Measurements from ENCODE around the gene C9orf153.

DNA sequence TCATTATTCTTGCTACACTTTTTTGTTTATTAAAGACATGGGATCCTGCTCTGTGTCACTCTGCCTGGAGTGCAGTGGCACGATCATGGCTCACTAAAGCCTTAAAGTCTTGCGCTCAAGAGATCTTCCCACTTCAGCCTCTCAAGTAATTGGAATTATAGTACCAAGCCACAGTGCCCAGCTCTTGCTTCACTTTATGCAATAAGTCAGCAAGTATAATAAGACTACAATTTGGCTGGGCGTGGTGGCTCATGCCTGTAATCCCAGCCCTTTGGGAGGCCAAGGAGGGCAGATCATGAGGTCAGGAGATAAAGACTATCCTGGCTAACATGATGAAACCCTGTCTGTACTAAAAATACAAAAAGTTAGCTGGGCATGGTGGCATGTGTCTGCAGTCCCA is 5.9 kb downstream of the C9orf153 start:
- TF ChIP-seq, protein P1, sequence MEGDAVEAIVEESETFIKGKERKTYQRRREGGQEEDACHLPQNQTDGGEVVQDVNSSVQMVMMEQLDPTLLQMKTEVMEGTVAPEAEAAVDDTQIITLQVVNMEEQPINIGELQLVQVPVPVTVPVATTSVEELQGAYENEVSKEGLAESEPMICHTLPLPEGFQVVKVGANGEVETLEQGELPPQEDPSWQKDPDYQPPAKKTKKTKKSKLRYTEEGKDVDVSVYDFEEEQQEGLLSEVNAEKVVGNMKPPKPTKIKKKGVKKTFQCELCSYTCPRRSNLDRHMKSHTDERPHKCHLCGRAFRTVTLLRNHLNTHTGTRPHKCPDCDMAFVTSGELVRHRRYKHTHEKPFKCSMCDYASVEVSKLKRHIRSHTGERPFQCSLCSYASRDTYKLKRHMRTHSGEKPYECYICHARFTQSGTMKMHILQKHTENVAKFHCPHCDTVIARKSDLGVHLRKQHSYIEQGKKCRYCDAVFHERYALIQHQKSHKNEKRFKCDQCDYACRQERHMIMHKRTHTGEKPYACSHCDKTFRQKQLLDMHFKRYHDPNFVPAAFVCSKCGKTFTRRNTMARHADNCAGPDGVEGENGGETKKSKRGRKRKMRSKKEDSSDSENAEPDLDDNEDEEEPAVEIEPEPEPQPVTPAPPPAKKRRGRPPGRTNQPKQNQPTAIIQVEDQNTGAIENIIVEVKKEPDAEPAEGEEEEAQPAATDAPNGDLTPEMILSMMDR (IDR thresholded peaks at IDR 0.05; ENCODE audit: insufficient read depth, low read length, poor library complexity, severe bottlenecking): no peak
- TF ChIP-seq EZH2phosphoT487 (conservative IDR thresholded peaks at IDR 0.05; ENCODE audit: low read length): no peak
